Medulla oblongata (tissue), 1 donor: ENCODE data around the gene KDM2B.

Source experiments
- DNase-seq: peaks from one replicate; pipeline ENCODE4 v3.0.0-alpha.2; 2015; ENCODE audit errors: extremely low spot score

KDM2B gene

GRCh38 chr12:121562488-121562887, 18.3 kb downstream of the KDM2B start:
- DNase-seq = no peak

- no peak for DNase-seq
Observed at GRCh38 chr12:121561009-121561395, 19.8 kb downstream of the KDM2B start.

- DNase-seq = peak; percentile 37
Observed at GRCh38 chr12:121560392-121561008, 20.3 kb downstream of the KDM2B start.

- no peak for DNase-seq
Observed at GRCh38 chr12:121558956-121559355, 21.9 kb downstream of the KDM2B start.

- DNase-seq = no peak
Observed at GRCh38 chr12:121550974-121551634, 29.7 kb downstream of the KDM2B start.

- DNase-seq = no peak
Observed at GRCh38 chr12:121549075-121549474, 31.7 kb downstream of the KDM2B start.

GRCh38 chr12:121545480-121545879, 35.3 kb downstream of the KDM2B start:
- no peak for DNase-seq

DNA sequence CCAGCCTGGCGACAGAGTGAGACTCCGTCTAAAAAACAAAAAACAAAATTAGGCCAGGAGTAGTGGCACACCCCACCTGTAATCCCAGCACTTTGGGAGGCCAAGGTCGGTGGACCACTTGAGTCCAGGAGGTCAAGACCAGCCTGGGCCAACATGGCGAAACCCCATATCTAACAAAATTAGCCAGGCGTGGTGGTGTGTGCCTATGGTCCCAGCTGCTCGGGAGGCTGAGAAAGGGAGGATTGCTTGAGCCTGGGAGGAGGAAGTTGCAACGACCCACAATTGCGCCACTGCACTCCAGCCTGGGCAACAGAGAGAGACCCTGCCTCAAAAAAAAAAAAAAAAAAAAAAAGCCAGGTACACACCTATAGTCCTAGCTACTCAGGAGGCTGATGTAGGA, 37.0 kb downstream of the KDM2B start:
- DNase-seq = no peak

DNA sequence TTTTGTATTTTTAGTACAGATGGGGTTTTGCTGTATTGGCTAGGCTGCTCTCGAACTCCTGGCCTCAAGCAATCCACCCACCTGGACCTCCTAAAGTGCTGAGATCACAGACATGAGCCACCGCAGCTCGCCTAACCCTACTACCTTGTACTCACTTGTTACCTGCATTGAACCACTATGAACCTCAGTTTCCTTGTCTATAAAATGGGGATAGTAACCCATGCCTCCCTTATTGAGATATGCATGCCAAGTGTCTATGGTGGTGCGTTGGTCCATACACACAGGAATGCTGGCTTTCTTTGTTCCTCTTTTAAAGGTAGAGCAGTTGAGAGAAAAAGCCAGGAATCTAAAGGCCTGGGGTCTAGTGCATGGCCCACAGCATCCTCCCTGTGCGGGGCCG, 40.9 kb downstream of the KDM2B start:
- no peak for DNase-seq

- DNase-seq = no peak
Observed at GRCh38 chr12:121538699-121539061, 42.1 kb downstream of the KDM2B start.

- DNase-seq = no peak
Observed at GRCh38 chr12:121537814-121538698, 42.8 kb downstream of the KDM2B start.

DNA sequence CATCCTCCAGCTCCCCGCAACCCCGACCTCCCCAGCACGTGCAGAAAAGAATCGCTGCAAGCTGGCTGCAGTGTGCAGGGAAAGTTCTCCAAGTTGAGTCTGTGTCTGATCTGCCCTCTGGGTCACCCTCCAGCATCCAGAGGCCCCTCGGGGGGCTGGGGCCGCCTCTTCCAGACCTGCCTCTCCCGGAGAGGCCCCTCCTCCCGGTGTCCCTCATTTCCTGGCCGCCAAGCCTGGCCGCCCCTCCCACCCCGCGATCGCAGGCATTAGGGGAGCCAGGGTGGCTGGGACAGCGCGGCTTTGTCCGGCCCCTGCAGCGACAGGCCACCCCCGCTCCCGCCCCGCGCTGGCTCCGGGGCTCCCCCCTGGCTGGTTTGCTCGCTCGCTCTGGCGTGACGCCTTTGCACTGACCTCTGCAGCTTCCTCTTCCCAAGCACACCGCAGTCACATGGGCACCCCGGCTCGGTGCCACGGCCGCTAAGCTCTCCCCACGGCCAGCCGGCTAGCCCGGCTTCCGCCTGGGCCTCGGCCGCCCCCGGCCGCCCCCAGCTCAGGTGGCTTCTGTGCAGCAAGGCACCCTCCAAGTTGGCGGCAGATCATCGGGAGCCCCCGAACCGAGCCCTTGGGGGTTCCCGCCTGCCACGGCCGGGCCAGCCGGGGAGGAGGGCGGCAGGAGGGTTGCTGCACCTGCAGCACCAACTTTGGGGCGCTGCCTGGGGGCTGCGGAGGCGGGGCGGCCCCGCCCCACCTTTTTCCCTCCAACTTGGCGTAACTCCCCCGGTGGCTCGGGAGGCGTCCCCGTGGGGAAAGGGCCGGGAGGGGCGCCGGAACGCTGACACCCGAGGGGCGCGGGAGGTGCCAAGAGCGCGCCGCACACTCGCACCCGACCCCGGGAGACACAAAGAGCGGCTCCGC, 43.7 kb downstream of the KDM2B start:
- DNase-seq = peak; percentile 91

GRCh38 chr12:121536054-121536898, 44.5 kb downstream of the KDM2B start:
- DNase-seq = peak; percentile 82

DNA sequence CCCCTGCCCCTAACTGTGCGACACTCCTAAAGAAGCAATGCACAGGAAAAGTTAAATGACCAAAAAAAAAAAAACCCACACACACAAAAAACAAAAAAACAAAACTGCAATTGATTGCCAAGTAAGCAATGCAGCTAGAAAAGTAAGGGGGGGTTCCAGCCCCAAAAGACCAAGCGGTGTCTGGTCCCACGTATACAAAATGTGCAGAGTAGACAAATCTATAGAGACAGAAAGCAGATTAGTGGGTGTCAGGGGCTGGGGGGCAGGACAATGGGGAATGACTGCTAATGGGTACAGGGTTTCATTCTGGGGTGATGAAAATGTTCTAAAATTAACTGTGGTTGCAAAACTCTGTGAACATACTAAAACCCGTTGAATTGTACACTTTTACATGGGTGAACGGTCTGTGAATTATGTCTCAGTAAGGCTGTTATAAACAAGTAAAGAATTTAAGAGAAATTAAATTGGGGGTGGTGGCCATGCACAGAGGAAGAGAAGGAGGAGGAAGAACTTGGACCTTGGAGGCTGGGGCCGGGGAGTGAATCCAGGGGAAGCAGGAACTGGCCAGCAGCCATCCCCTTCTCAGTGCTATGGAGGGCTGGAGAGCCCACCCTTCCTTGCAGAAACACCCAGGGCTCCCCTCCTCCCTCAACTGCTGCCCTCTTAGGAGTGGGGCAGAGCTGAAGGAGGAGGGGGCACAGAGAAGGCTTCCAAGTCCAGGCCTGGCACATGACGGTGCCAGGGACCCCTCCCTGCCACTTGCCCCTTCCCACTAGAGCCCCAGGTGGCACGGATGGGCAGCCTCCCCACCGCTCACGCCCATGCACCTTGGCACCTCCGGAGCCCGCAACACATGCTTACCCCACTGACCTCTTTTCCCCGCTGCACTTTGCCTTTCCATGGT, 45.4 kb downstream of the KDM2B start:
- DNase-seq = no peak

DNA sequence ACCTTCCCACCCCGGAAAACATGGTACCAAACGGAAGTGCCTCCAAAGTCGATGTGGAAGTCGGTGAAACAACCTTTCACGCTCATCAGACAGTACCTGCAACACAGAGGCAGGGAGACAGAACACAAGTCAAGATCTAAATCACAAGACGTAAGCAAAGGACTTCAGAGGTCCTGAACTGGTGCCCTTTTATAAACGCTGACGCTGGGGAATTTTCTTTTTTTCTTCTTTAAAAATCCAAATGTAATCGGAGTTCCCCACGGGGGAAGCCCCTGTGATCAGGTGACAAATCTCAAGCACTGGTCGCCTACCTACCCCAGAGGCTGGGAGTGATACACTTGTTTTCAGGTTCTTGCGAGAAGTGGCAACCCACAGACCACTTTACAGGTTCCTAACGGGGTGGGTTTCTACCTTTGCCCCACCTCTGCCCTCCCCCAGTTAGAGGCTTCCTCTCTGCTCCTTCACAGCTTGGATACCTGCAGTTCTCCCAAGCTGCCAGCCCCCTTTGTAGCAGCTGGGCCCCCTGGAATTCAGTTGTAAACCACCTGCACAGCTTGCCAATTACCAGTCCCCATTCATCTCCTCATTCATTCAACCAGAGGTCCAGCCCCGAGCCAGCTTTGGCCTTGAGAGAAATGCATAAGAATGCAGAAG, 46.2 kb downstream of the KDM2B start:
- no peak for DNase-seq

DNA sequence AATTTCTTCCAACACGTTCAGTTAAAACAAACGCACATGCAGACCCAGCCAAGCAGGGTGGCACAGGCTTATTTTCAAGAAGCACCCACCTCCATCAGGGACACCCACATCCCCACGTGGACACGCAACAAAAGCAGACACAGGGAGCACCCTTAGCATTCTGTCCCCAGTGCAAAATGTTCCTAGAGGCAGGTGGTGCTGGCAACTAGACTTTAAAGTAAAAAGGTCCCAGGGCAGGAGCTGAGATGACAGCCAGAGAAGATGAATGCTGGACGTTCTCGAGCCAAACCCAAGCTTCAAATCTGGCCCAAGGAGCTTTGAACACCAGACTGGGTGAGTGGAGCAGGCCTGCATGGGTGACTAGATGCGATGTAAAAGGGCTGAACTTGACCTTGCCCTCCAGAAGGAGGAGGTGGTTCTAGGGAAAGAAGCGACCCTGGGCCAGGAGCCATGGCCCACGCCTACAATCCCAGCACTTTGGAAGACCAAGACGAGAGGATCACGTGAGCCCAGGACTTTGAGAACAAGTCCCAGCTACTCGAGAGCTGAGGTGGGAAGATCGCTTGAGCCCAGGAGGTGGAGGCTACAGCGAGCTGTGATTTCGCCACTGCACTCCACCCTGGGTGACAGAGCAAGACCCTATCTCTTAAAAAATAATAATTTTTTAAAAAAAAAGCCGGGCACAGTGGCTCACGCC, 47.3 kb downstream of the KDM2B start:
- no peak for DNase-seq

DNA sequence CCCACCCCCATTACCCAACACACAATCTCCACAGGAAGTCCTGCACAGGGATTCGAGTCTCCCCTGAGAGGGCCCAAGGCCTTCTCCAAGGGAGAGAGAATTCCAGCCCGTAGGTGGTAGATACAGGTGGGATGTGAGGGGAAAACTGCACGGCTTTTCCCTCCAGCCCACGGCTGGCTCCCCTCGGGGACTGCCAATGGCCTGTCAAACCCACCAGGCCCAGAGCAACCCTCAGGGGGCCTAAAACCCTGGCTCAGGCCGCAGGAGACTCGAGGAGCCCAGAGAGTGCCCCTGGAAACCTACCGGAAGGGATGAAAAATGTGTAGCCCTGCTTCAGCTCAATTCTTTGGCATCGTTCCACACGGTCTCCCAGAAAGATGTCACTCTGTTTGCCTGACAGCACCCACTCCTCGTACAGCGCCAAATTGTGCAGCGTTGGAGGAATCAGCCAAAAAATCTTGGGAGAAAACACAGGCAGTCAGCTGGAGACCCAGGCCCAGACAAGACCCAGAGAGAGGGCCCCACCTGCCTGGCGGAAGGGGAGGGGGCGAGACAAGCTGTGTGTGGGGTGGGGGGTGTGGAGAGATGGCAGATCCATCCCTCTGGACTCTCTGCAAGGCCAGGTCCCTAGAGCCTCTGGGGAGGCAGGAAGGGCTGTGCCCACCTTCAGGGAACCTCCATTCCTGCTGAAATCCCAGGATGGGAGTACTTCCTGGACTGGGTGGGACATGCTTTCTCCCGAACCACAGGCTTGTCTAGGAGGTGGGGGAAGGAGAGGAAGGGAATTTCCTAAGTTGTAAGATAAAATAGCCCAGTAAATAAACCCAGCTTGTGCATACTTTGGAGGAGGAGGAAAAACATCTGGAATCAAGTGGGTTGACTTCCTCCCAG, 48.1 kb downstream of the KDM2B start:
- DNase-seq = no peak

DNA sequence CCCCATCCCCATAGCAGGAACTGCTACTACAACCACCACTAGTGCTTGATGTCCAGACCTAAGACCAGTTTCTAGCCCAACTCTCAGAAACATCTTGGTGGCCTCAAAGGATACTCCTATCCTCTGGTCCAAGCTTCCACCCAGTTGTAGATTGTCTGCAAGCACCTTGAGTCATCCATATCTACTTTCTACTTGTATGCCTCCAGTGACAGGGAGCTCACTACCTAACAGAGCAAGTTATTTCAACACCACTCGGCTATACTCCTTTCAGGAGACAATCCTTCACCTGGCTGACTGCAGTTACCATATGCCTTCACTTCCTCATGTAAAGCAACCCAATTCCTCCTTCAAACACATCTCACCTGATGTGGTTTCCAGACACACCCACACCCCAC, 49.5 kb downstream of the KDM2B start:
- no peak for DNase-seq
